Limb (tissue), 2 donors: Measurements from ENCODE around the gene SYCP1.
"Not testable (repeated sequence)": the region's sequence is repeated elsewhere in the genome, so short reads cannot be mapped to it uniquely, and the experiment has no call there.

Source experiments
- DNase-seq, 2 donors: peaks; one replicate each; pipeline ENCODE4 v3.0.0-alpha.2; 2016; ENCODE audit errors: extremely low spot score in 2 of 2

Gene SYCP1

GRCh38 chr1:114854693-114855320, at the start of gene SYCP1:
Gene SYCP1, plus strand, starts transcription at chr1:114854863. Its CDS starts 602 bp downstream, at chr1:114855465.
- DNase-seq = no peak

- no peak for DNase-seq
Observed at GRCh38 chr1:114819869-114820268, 34.8 kb upstream of the SYCP1 start.

GRCh38 chr1:114820392-114820791, 34.3 kb upstream of the SYCP1 start:
- no peak for DNase-seq

- no peak for DNase-seq
Observed at GRCh38 chr1:114821978-114822377, 32.7 kb upstream of the SYCP1 start.

GRCh38 chr1:114828251-114828650, 26.4 kb upstream of the SYCP1 start:
- DNase-seq = no peak

GRCh38 chr1:114830075-114830474, 24.6 kb upstream of the SYCP1 start:
- DNase-seq = not testable (repeated sequence)

GRCh38 chr1:114831276-114831994, 23.2 kb upstream of the SYCP1 start:
- no peak for DNase-seq

- DNase-seq = no peak
Observed at GRCh38 chr1:114832057-114832456, 22.6 kb upstream of the SYCP1 start.

GRCh38 chr1:114833421-114833820, 21.2 kb upstream of the SYCP1 start:
- DNase-seq = no peak

GRCh38 chr1:114844270-114844669, 10.4 kb upstream of the SYCP1 start:
- no peak for DNase-seq

- no peak for DNase-seq
Observed at GRCh38 chr1:114853584-114853983, 1.1 kb upstream of the SYCP1 start.

GRCh38 chr1:114861384-114861783, 6.7 kb downstream of the SYCP1 start:
- DNase-seq = no peak

GRCh38 chr1:114892194-114892918, 37.7 kb downstream of the SYCP1 start:
- DNase-seq = no peak

GRCh38 chr1:114896795-114897194, 42.1 kb downstream of the SYCP1 start:
- no peak for DNase-seq

GRCh38 chr1:114901814-114902213, 47.2 kb downstream of the SYCP1 start:
- DNase-seq = no peak

- no peak for DNase-seq
Observed at GRCh38 chr1:114902343-114902742, 47.7 kb downstream of the SYCP1 start.

- DNase-seq = no peak
Observed at GRCh38 chr1:114903480-114903879, 48.8 kb downstream of the SYCP1 start.

- DNase-seq = not testable (repeated sequence)
Observed at GRCh38 chr1:114915720-114916119, 61.1 kb downstream of the SYCP1 start.

- no peak for DNase-seq
Observed at GRCh38 chr1:114926607-114927006, 71.9 kb downstream of the SYCP1 start.

GRCh38 chr1:114927401-114927800, 72.7 kb downstream of the SYCP1 start:
- no peak for DNase-seq

- DNase-seq = no peak
Observed at GRCh38 chr1:114956570-114956969, 101.9 kb downstream of the SYCP1 start.

GRCh38 chr1:114959423-114959822, 104.8 kb downstream of the SYCP1 start:
- DNase-seq = no peak
